ENCODE results near the gene RND3. TPM values are rescaled to one million over a fixed set of nuclear protein-coding genes. Genes with fewer than 3 reads are reported as not detected.

RND3 gene
- total and polyA plus RNA-seq, 9 donors, result 2.5 to 23.0 (median 11.4) TPM

DNA sequence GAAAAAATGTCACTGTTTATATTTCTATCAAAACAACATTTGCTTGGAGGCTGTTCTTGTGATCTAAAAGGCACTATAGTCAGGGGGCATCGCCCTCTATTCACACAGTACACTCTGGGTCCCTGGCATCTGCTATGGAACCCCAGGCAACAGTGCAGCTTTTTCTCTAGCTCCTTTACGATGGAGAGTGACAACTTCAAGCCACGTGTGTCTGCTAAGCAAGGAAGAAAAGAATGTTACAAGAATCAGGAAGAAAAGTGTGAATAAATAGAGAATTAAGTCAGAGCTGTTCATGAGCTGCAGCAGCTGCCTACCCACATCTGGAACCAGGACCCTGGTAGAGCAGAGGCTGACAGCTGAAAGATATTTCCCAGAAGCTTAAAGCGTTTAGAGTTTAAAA, 11.2 kb downstream of the RND3 start:
- DNase-seq, result no peak
- Histone ChIP-seq H3K4me3 (no peak overlapping the region), H3K27ac (no peak overlapping the region), H3K27me3 (no peaks in the 10 kb centered on the region), H3K4me1 (ENCODE audit: insufficient read depth) (no peaks in the 10 kb centered on the region), H3K36me3 (no peaks in the 10 kb centered on the region), H3K9me3 (no peaks in the 10 kb centered on the region)
- 38 to 41% (median 40%) methylated on average over 4 of the region's 4 CpGs for WGBS, 3 donors
- no peak for TF ChIP-seq EP300 (IDR thresholded peaks at IDR 0.05)
- no peak for TF ChIP-seq POLR2A (IDR thresholded peaks at IDR 0.05)
- TF ChIP-seq, protein P1, sequence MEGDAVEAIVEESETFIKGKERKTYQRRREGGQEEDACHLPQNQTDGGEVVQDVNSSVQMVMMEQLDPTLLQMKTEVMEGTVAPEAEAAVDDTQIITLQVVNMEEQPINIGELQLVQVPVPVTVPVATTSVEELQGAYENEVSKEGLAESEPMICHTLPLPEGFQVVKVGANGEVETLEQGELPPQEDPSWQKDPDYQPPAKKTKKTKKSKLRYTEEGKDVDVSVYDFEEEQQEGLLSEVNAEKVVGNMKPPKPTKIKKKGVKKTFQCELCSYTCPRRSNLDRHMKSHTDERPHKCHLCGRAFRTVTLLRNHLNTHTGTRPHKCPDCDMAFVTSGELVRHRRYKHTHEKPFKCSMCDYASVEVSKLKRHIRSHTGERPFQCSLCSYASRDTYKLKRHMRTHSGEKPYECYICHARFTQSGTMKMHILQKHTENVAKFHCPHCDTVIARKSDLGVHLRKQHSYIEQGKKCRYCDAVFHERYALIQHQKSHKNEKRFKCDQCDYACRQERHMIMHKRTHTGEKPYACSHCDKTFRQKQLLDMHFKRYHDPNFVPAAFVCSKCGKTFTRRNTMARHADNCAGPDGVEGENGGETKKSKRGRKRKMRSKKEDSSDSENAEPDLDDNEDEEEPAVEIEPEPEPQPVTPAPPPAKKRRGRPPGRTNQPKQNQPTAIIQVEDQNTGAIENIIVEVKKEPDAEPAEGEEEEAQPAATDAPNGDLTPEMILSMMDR (IDR thresholded peaks at IDR 0.05), result no peak
- intact Hi-C loops (cut with DNase I), result no loop called here

DNA sequence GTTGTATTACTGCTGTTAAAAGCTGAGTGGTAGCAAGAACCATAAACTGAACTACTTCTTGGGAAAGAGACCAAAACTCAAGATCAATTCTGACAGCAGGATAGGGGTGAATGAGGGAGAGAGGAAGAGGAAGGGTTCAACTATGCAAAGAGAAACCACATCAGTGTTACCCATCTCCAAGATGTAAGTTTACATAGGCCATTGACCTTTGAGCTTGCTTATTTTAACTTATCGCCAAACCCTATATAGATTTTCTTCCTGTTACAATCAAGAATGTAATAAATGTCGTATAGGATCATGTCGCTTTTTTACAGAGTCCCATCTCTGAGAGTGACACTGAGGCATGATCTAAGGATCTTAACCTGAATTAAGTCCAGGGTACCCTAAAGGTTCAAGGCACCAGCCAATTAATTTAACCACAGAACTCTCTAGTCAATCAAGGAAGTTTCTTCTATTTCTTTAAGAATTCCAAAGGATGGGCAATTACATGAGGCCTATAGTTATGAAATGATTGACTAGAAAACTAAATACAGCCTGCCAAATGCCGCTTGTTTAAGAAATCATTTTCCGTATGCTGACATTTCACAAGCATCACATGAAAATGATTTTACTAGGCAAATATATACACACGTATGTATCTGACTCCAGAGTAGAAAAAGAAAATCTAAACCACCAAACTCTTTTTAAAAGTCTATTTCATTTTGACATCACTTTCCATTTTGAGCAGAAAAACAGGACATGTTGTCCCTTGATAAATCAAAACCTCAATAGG, 11.8 kb downstream of the RND3 start:
- DNase-seq, result no peak
- intact Hi-C loops (cut with DNase I), result no loop called here
- WGBS, 3 donors, result 90 to 93% (median 91%) methylated on average over 6 of the region's 6 CpGs
- TF ChIP-seq, protein P1 (IDR thresholded peaks at IDR 0.05), result no peak
- TF ChIP-seq EP300 (IDR thresholded peaks at IDR 0.05) (no peak), POLR2A (IDR thresholded peaks at IDR 0.05) (no peak)
- Histone ChIP-seq H3K4me3 (no peak overlapping the region), H3K4me1 (ENCODE audit: insufficient read depth) (no peaks in the 10 kb centered on the region), H3K27ac (no peak overlapping the region), H3K9me3 (no peaks in the 10 kb centered on the region), H3K36me3 (no peaks in the 10 kb centered on the region), H3K27me3 (no peaks in the 10 kb centered on the region)

DNA sequence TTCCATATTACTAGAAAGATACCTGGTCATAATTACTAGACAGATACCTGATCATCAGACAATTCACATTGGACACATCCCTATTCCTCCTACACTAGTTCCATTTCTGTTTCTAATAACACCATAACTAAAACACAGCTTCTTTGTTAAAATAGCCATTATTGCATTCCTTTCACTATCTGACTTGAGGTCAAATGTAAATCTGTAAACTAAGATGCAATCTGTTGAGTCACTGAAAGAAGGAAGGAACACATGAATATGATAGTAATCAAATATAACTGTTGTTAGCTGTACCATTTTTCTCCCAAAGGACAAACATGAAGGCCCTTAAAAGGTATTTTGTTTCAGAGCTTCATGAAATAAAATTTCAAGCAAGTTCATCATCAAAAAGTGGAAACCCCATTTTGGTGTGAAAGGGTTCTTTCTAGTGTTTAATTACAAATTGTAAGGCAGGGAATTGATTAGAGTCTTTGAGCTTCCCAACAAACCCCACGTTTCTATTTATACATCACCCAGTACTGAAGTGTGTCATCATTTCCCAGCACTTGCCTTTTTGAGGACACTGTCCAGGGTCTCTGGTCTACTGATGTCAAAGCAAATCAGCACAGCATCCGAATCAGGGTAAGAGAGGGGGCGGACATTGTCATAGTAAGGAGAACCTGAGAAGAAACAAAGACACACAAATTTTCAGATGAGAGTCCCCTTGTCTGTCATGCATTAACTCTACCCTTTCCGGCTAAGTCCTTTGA, 13.0 kb downstream of the RND3 start:
- Histone ChIP-seq H3K27me3 (no peaks in the 10 kb centered on the region), H3K27ac (no peak overlapping the region), H3K36me3 (no peaks in the 10 kb centered on the region), H3K9me3 (no peaks in the 10 kb centered on the region), H3K4me1 (ENCODE audit: insufficient read depth) (no peaks in the 10 kb centered on the region), H3K4me3 (no peak overlapping the region)
- 80 to 86% (median 84%) methylated on average over 4 of the region's 4 CpGs for WGBS, 3 donors
- no peak for DNase-seq
- intact Hi-C loops (cut with DNase I), result no loop called here
- no peak for TF ChIP-seq EP300 (IDR thresholded peaks at IDR 0.05)
- no peak for TF ChIP-seq POLR2A (IDR thresholded peaks at IDR 0.05)
- TF ChIP-seq, protein P1 (IDR thresholded peaks at IDR 0.05), result no peak

DNA sequence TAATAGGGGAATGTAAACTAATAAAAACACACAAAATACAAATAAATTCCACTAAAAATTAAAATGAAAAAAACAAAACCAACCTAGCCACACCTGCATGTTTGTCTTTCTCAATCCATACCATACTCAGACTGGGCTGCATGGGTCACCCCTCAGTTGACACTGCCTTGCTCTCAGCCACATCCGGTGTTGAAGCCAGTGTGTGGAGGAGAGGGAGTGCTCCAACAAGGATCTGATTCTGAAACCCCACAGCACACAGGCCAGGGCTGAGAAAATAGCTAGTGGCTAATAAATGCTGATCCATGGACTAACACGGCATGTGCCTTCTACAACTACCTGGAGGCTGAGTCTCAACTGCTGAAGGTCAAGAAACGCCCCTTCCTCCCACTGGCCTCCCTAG, 13.7 kb downstream of the RND3 start:
- Histone ChIP-seq H3K36me3 (no peaks in the 10 kb centered on the region), H3K9me3 (no peaks in the 10 kb centered on the region), H3K27ac (no peak overlapping the region), H3K27me3 (no peaks in the 10 kb centered on the region), H3K4me1 (ENCODE audit: insufficient read depth) (no peaks in the 10 kb centered on the region), H3K4me3 (no peak overlapping the region)
- DNase-seq, result no peak
- TF ChIP-seq EP300 (IDR thresholded peaks at IDR 0.05) (no peak), POLR2A (IDR thresholded peaks at IDR 0.05) (no peak)
- TF ChIP-seq, protein P1 (IDR thresholded peaks at IDR 0.05), result no peak
- 90 to 97% (median 93%) methylated on average over 3 of the region's 3 CpGs for WGBS, 3 donors
- intact Hi-C loops (cut with DNase I), result loop anchor here in 1 of 4 donors (2.0 kb wide), 1 partner anchor 49 kb away; no protein-coding TSS in a partner anchor

Measured in ovary (tissue), 9 donors.